H9 (cell line): Measurements from ENCODE around the gene VPS33A. TPM values are rescaled to one million over a fixed set of nuclear protein-coding genes. Genes with fewer than 3 reads are reported as not detected.

Experiments
- DNase-seq: peaks from one replicate; pipeline ENCODE4 v3.0.0-alpha.2; 2017
- H2AFZ ChIP-seq: one replicate; pipeline ENCODE4 v1.6.1; 2013; ENCODE audit warnings: mild to moderate bottlenecking, low read length, control low read depth, moderate library complexity
- H2AK5ac ChIP-seq: 2 replicates; pipeline ENCODE4 v1.6.1; 2013; ENCODE audit warnings: low read length, control low read depth, mixed read lengths; ENCODE audit not compliant: insufficient read length
- H2BK120ac ChIP-seq: one replicate; pipeline ENCODE4 v1.6.1; 2013; ENCODE audit warnings: low read depth, mild to moderate bottlenecking, low read length, control low read depth, inconsistent platforms; ENCODE audit not compliant: poor library complexity, severe bottlenecking
- H2BK12ac ChIP-seq: 2 replicates; pipeline ENCODE4 v1.6.1; 2013; ENCODE audit warnings: low read length, control low read depth, mixed read lengths, low read depth; ENCODE audit not compliant: insufficient read length
- H2BK15ac ChIP-seq: 2 replicates; pipeline ENCODE4 v1.6.1; 2013; ENCODE audit warnings: low read depth, low read length, control low read depth
- H2BK20ac ChIP-seq: one replicate; pipeline ENCODE4 v1.6.1; 2013; ENCODE audit warnings: low read depth, mild to moderate bottlenecking, low read length, control low read depth, inconsistent platforms; ENCODE audit not compliant: poor library complexity, severe bottlenecking
- H2BK5ac ChIP-seq: 2 replicates; pipeline ENCODE4 v1.6.1; 2013; ENCODE audit warnings: low read length, control low read depth, mixed read lengths; ENCODE audit not compliant: insufficient read length
- H3K14ac ChIP-seq: 2 replicates; pipeline ENCODE4 v1.6.1; 2013; ENCODE audit warnings: low read length, control low read depth; ENCODE audit not compliant: insufficient read depth
- H3K18ac ChIP-seq: 2 replicates; pipeline ENCODE4 v1.6.1; 2013; ENCODE audit warnings: low read depth, mild to moderate bottlenecking, mixed read lengths, low read length, control low read depth; ENCODE audit not compliant: insufficient read length
- H3K23ac ChIP-seq: 2 replicates; pipeline ENCODE4 v1.6.1; 2013; ENCODE audit warnings: low read length, control low read depth, mixed read lengths, low read depth; ENCODE audit not compliant: insufficient read length
- H3K23me2 ChIP-seq: 2 replicates; pipeline ENCODE4 v1.6.1; 2013; ENCODE audit warnings: low read depth, mild to moderate bottlenecking, mixed read lengths, low read length, control low read depth; ENCODE audit not compliant: insufficient read length, poor library complexity, severe bottlenecking
- H3K27ac ChIP-seq: 2 replicates; pipeline ENCODE4 v1.5.1; 2013; ENCODE audit warnings: low read length, control low read depth, mixed read lengths, low read depth; ENCODE audit not compliant: insufficient read length
- H3K27me3 ChIP-seq: 2 replicates; pipeline ENCODE4 v1.6.1; 2013; ENCODE audit warnings: low read length, control low read depth, inconsistent platforms; ENCODE audit not compliant: insufficient read depth
- H3K4ac ChIP-seq: 2 replicates; pipeline ENCODE4 v1.6.1; 2013; ENCODE audit warnings: low read depth, mild to moderate bottlenecking, control low read depth, inconsistent platforms, low read length, moderate library complexity
- H3K4me1 ChIP-seq: 2 replicates; pipeline ENCODE4 v1.6.1; 2013; ENCODE audit warnings: low read length, control low read depth, inconsistent platforms; ENCODE audit not compliant: insufficient read depth
- H3K4me2 ChIP-seq: 2 replicates; pipeline ENCODE4 v1.6.1; 2013; ENCODE audit warnings: low read length, control low read depth, mixed read lengths; ENCODE audit not compliant: insufficient read length, insufficient read depth
- H3K56ac ChIP-seq: 2 replicates; pipeline ENCODE4 v1.6.1; 2013; ENCODE audit warnings: low read depth, mild to moderate bottlenecking, mixed read lengths, low read length, control low read depth; ENCODE audit not compliant: insufficient read length
- H3K79me1 ChIP-seq: 2 replicates; pipeline ENCODE4 v1.6.1; 2013; ENCODE audit warnings: low read depth, mild to moderate bottlenecking, moderate library complexity, low read length, control low read depth, inconsistent platforms; ENCODE audit not compliant: insufficient read depth, poor library complexity, severe bottlenecking
- H3K79me2 ChIP-seq: 2 replicates; pipeline ENCODE4 v1.6.1; 2013; ENCODE audit warnings: low read length, control low read depth, inconsistent platforms; ENCODE audit not compliant: insufficient read depth
- H3K9ac ChIP-seq: 2 replicates; pipeline ENCODE4 v1.6.1; 2013; ENCODE audit warnings: low read length, control low read depth, mixed read lengths; ENCODE audit not compliant: insufficient read length; ENCODE audit errors: extremely low read depth
- H3K9me3 ChIP-seq: one replicate; pipeline ENCODE4 v1.6.1; 2013; ENCODE audit warnings: low read depth, low read length, inconsistent platforms; ENCODE audit not compliant: control insufficient read depth
- H3T11ph ChIP-seq: one replicate; pipeline ENCODE4 v1.6.1; 2013; ENCODE audit warnings: mild to moderate bottlenecking, low read length, control low read depth, inconsistent platforms
- H4K20me1 ChIP-seq: one replicate; pipeline ENCODE4 v1.6.1; 2013; ENCODE audit not compliant: control insufficient read depth, insufficient read length, insufficient read depth
- H4K5ac ChIP-seq: 2 replicates; pipeline ENCODE4 v1.6.1; 2013; ENCODE audit warnings: low read depth, mild to moderate bottlenecking, mixed read lengths, low read length, control low read depth; ENCODE audit not compliant: insufficient read length
- H4K8ac ChIP-seq: replicated peaks from 2 replicates; pipeline ENCODE4 v1.6.1; 2013; ENCODE audit warnings: low read length, control low read depth, mixed read lengths, low read depth; ENCODE audit not compliant: insufficient read length
- H4K91ac ChIP-seq: 2 replicates; pipeline ENCODE4 v1.6.1; 2013; ENCODE audit warnings: low read depth, mild to moderate bottlenecking, moderate library complexity, mixed read lengths, low read length, control low read depth; ENCODE audit not compliant: insufficient read length
- H3K27ac Mint-ChIP-seq, 3 experiments: 2 replicates in 2 of 3; 3 replicates in 1 of 3; pipeline ENCODE4 v1.8.0; 2020 to 2021; ENCODE audit warnings: mixed read lengths in 3 of 3, mild to moderate bottlenecking in 1 of 3, moderate library complexity in 1 of 3
- H3K27me3 Mint-ChIP-seq: 2 replicates; pipeline ENCODE4 v1.8.0; 2021; ENCODE audit warnings: low read depth, mild to moderate bottlenecking, moderate library complexity, mixed read lengths
- H3K36me3 Mint-ChIP-seq, 3 experiments: 2 replicates in 2 of 3; 3 replicates in 1 of 3; pipeline ENCODE4 v1.8.0; 2020 to 2021; ENCODE audit warnings: low read depth in 3 of 3, mixed read lengths in 3 of 3; ENCODE audit not compliant: insufficient read depth in 1 of 3
- H3K4me1 Mint-ChIP-seq, 2 experiments: 2 replicates each; pipeline ENCODE4 v1.8.0; 2020; ENCODE audit warnings: mixed read lengths in 2 of 2
- H3K4me3 Mint-ChIP-seq, 2 experiments: 2 replicates in 1 of 2; 3 replicates in 1 of 2; pipeline ENCODE4 v1.8.0; 2020 to 2021; ENCODE audit warnings: mild to moderate bottlenecking in 2 of 2, mixed read lengths in 2 of 2, moderate library complexity in 1 of 2
- H3K9me3 Mint-ChIP-seq, 2 experiments: 2 replicates in 1 of 2; 3 replicates in 1 of 2; pipeline ENCODE4 v1.8.0; 2020; ENCODE audit warnings: mild to moderate bottlenecking in 2 of 2, mixed read lengths in 2 of 2, moderate library complexity in 1 of 2
- CTCF ChIP-seq: fragments of 200-600 bp; sonication (generic); conservative IDR thresholded peaks from 3 replicates; pipeline ENCODE4 v1.8.0; 2021; ENCODE audit warnings: antibody characterized with exemption, mild to moderate bottlenecking
- WGBS: extraction: QIAGEN DNeasy Blood & Tissue Kit; methylation state at CpG from one replicate; pipeline ENCODE4 v1.1.7; 2013; ENCODE audit warnings: missing lambda C conversion rate, low lambda C conversion rate, mixed read lengths; ENCODE audit not compliant: insufficient read length; ENCODE audit errors: extremely low coverage; 5-methylcytosine and 5-hydroxymethylcytosine counted together
- total RNA-seq: library from RNA; stranded (reverse); gene quantifications from 2 replicates; pipeline ENCODE4 v1.2.1, GENCODE V29; 2021

VPS33A gene
- total RNA-seq, 1 experiment from 2014 or later = 45.9 TPM

- Histone ChIP-seq H2BK5ac (no peak overlapping the region), H3K9ac (no peak overlapping the region), H3K18ac (no peak overlapping the region), H2BK15ac (no peak overlapping the region), H3K27ac (no peak overlapping the region), H4K91ac (no peak overlapping the region), H3K23ac (no peak overlapping the region), H4K5ac (no peak overlapping the region), H2BK12ac (no peak overlapping the region), H3K4ac (no peak overlapping the region), H3K79me1 (peaks cover 5% of the 10 kb centered on the region), H3K4me1 (no peaks in the 10 kb centered on the region), H2AFZ (no peak overlapping the region), H2BK120ac (no peak overlapping the region), H3K14ac (no peak overlapping the region), H4K20me1 (no peaks in the 10 kb centered on the region), H3K27me3 (no peaks in the 10 kb centered on the region), H4K8ac (no peak overlapping the region), H3T11ph (no peak overlapping the region), H3K4me2 (no peak overlapping the region), H2AK5ac (no peak overlapping the region), H3K23me2 (no peaks in the 10 kb centered on the region), H2BK20ac (no peak overlapping the region), H3K56ac (no peak overlapping the region), H3K9me3 (no peaks in the 10 kb centered on the region), H3K79me2 (no peaks in the 10 kb centered on the region)
- WGBS = no CpG with 5 or more reads among the region's 5 CpGs
- Mint-ChIP-seq H3K9me3 (no peaks in the 10 kb centered on the region), H3K36me3 (peaks cover 29 to 85% (median 77%) of the 10 kb centered on the region in 3 experiments; a peak in 6 of 7 replicates), H3K4me3 (no peak overlapping the region), H3K27ac (no peak overlapping the region), H3K27me3 (no peaks in the 10 kb centered on the region), H3K4me1 (no peaks in the 10 kb centered on the region)
- no peak for TF ChIP-seq CTCF
- DNase-seq = no peak
Observed at GRCh38 chr12:122215771-122216170, 50.5 kb downstream of the VPS33A start.
